GM03348 (cell line): ENCODE results near the gene OTOP2.
A peak's percentile ranks its signal among the peaks of the same experiment; 100 is the strongest.
"Not testable (repeated sequence)": the region's sequence is repeated elsewhere in the genome, so short reads cannot be mapped to it uniquely, and the experiment has no call there.

Experiments
- DNase-seq: peaks from one replicate; pipeline ENCODE4 v3.0.0; 2012; ENCODE audit warnings: low spot score

The OTOP2 gene

GRCh38 chr17:74901353-74902135 lies 22.5 kb upstream of the OTOP2 start:
- DNase-seq, result no peak

- DNase-seq, result no peak
Measured at GRCh38 chr17:74903034-74903433, 21.0 kb upstream of the OTOP2 start.

GRCh38 chr17:74903671-74904070 lies 20.4 kb upstream of the OTOP2 start:
- DNase-seq, result no peak

GRCh38 chr17:74904687-74905409 lies 19.2 kb upstream of the OTOP2 start:
- no peak for DNase-seq

GRCh38 chr17:74906214-74906793 lies 17.8 kb upstream of the OTOP2 start:
- not testable (repeated sequence) for DNase-seq

GRCh38 chr17:74907012-74907411 lies 17.1 kb upstream of the OTOP2 start:
- DNase-seq, result no peak

GRCh38 chr17:74909097-74909496 lies 15.0 kb upstream of the OTOP2 start:
- not testable (repeated sequence) for DNase-seq

GRCh38 chr17:74911423-74911822 lies 12.7 kb upstream of the OTOP2 start:
- DNase-seq, result not testable (repeated sequence)

- DNase-seq, result no peak
Measured at GRCh38 chr17:74916136-74916850, 7.8 kb upstream of the OTOP2 start.

GRCh38 chr17:74916851-74917199 lies 7.2 kb upstream of the OTOP2 start:
- no peak for DNase-seq

GRCh38 chr17:74917430-74917829 lies 6.6 kb upstream of the OTOP2 start:
- DNase-seq, result no peak

- no peak for DNase-seq
Measured at GRCh38 chr17:74918906-74919305, 5.2 kb upstream of the OTOP2 start.

- no peak for DNase-seq
Measured at GRCh38 chr17:74919440-74920305, 4.4 kb upstream of the OTOP2 start.

- DNase-seq, result no peak
Measured at GRCh38 chr17:74920306-74920620, 3.8 kb upstream of the OTOP2 start.

GRCh38 chr17:74920642-74921025 lies 3.4 kb upstream of the OTOP2 start:
- DNase-seq, result no peak

GRCh38 chr17:74921026-74921681 lies 2.9 kb upstream of the OTOP2 start:
- DNase-seq, result no peak

GRCh38 chr17:74921769-74922168 lies 2.3 kb upstream of the OTOP2 start:
- no peak for DNase-seq

GRCh38 chr17:74922172-74922571 lies 1.9 kb upstream of the OTOP2 start:
- no peak for DNase-seq

GRCh38 chr17:74922694-74923537 lies 1.2 kb upstream of the OTOP2 start, which contains the start of gene USH1G:
Gene USH1G (minus strand): TSS chr17:74923255. CDS start chr17:74923073, 182 bp downstream.
- DNase-seq, result peak; percentile 55
